Measurements from ENCODE around the gene INF2.

INF2 gene

GRCh38 chr14:104732931-104733681 lies 43.7 kb downstream of the INF2 start:
- DNase-seq (ENCODE audit: low read depth in 2 of 3, low spot score in 1 of 3), result no peak

- DNase-seq (ENCODE audit: low read depth in 2 of 3, low spot score in 1 of 3), result no peak
Observed at GRCh38 chr14:104734051-104734587, 44.7 kb downstream of the INF2 start.

- no peak for DNase-seq (ENCODE audit: low read depth in 2 of 3, low spot score in 1 of 3)
Observed at GRCh38 chr14:104734601-104734990, 45.2 kb downstream of the INF2 start.

- no peak for DNase-seq (ENCODE audit: low read depth in 2 of 3, low spot score in 1 of 3)
Observed at GRCh38 chr14:104734991-104735779, 45.8 kb downstream of the INF2 start.

- no peak for DNase-seq (ENCODE audit: low read depth in 2 of 3, low spot score in 1 of 3)
Observed at GRCh38 chr14:104735830-104736642, 46.6 kb downstream of the INF2 start.

GRCh38 chr14:104738375-104739019 lies 49.1 kb downstream of the INF2 start:
- no peak for DNase-seq (ENCODE audit: low read depth in 2 of 3, low spot score in 1 of 3)

- DNase-seq (ENCODE audit: low read depth in 2 of 3, low spot score in 1 of 3), result no peak
Observed at GRCh38 chr14:104739026-104739425, 49.6 kb downstream of the INF2 start.

- no peak for DNase-seq (ENCODE audit: low read depth in 2 of 3, low spot score in 1 of 3)
Observed at GRCh38 chr14:104739546-104740516, 50.4 kb downstream of the INF2 start.

GRCh38 chr14:104741108-104741802 lies 51.8 kb downstream of the INF2 start:
- DNase-seq (ENCODE audit: low read depth in 2 of 3, low spot score in 1 of 3), result no peak

- no peak for DNase-seq (ENCODE audit: low read depth in 2 of 3, low spot score in 1 of 3)
Observed at GRCh38 chr14:104741803-104742251, 52.4 kb downstream of the INF2 start.

- DNase-seq (ENCODE audit: low read depth in 2 of 3, low spot score in 1 of 3), result no peak
Observed at GRCh38 chr14:104742586-104743455, 53.4 kb downstream of the INF2 start.

- no peak for DNase-seq (ENCODE audit: low read depth in 2 of 3, low spot score in 1 of 3)
Observed at GRCh38 chr14:104743461-104744380, 54.3 kb downstream of the INF2 start.

GRCh38 chr14:104744484-104744883 lies 55.1 kb downstream of the INF2 start:
- no peak for DNase-seq (ENCODE audit: low read depth in 2 of 3, low spot score in 1 of 3)

GRCh38 chr14:104745431-104745830 lies 56.0 kb downstream of the INF2 start:
- DNase-seq (ENCODE audit: low read depth in 2 of 3, low spot score in 1 of 3), result no peak

GRCh38 chr14:104746071-104746545 lies 56.7 kb downstream of the INF2 start:
- DNase-seq (ENCODE audit: low read depth in 2 of 3, low spot score in 1 of 3), result no peak

- DNase-seq (ENCODE audit: low read depth in 2 of 3, low spot score in 1 of 3), result no peak
Observed at GRCh38 chr14:104746934-104747481, 57.6 kb downstream of the INF2 start.

- no peak for DNase-seq (ENCODE audit: low read depth in 2 of 3, low spot score in 1 of 3)
Observed at GRCh38 chr14:104747876-104748275, 58.5 kb downstream of the INF2 start.
